Ascending aorta (tissue), 2 donors: Measurements from ENCODE around the gene MDGA2. TPM values are rescaled to one million over a fixed set of nuclear protein-coding genes. Genes with fewer than 3 reads are reported as not detected.

ENCODE experiments used
- DNase-seq, 2 donors: peaks; one replicate each; pipeline ENCODE4 v3.0.0-alpha.2; 2019; ENCODE audit warnings: low spot score in 2 of 2
- H3K27ac ChIP-seq, 2 donors: fragments of 200-600 bp; sonication (generic); one replicate each; pipeline ENCODE4 v1.5.1; 2016 to 2017; ENCODE audit warnings: mild to moderate bottlenecking in 1 of 2
- H3K27me3 ChIP-seq: fragments of 200-600 bp; sonication (generic); one replicate; pipeline ENCODE4 v1.5.1; 2017
- H3K36me3 ChIP-seq, 2 donors: fragments of 200-600 bp; sonication (generic); one replicate each; pipeline ENCODE4 v1.5.1; 2016
- H3K4me1 ChIP-seq, 2 donors: fragments of 200-600 bp; sonication (generic); one replicate each; pipeline ENCODE4 v1.5.1; 2016 to 2017; ENCODE audit warnings: mild to moderate bottlenecking in 1 of 2
- H3K4me3 ChIP-seq, 2 donors: fragments of 200-600 bp; sonication (generic); one replicate each; pipeline ENCODE4 v1.5.1; 2016 to 2017; ENCODE audit warnings: mild to moderate bottlenecking in 1 of 2
- H3K9me3 ChIP-seq, 2 donors: fragments of 200-600 bp; sonication (generic); one replicate each; pipeline ENCODE4 v1.5.1; 2016
- intact Hi-C: fragments of 100-400 bp; cut with DNase I; formaldehyde crosslinking; loops from one replicate; pipeline ENCODE4 v1.15.1; 2023
- total RNA-seq: library from RNA; depleted of rRNA; stranded (reverse); fragments of >200 nt; gene quantifications from one replicate; pipeline ENCODE4 v1.1.0, GENCODE V29; 2016
- TF ChIP-seq, protein P1 (sequence below), 3 experiments: fragments of 200-600 bp in 2 of 3; fragments of 450-650 bp in 1 of 3; sonication (generic) in 2 of 3; IDR thresholded peaks; one replicate each; pipeline ENCODE4 v1.5.1; 2016 to 2019; ENCODE audit warnings: antibody characterized with exemption in 3 of 3, mild to moderate bottlenecking in 1 of 3, moderate library complexity in 1 of 3

Gene MDGA2
- total RNA-seq, 1 donor from 2014 or later = not detected

GRCh38 chr14:47345016-47345415 is 330.4 kb downstream of the MDGA2 start:
- TF ChIP-seq, protein P1, sequence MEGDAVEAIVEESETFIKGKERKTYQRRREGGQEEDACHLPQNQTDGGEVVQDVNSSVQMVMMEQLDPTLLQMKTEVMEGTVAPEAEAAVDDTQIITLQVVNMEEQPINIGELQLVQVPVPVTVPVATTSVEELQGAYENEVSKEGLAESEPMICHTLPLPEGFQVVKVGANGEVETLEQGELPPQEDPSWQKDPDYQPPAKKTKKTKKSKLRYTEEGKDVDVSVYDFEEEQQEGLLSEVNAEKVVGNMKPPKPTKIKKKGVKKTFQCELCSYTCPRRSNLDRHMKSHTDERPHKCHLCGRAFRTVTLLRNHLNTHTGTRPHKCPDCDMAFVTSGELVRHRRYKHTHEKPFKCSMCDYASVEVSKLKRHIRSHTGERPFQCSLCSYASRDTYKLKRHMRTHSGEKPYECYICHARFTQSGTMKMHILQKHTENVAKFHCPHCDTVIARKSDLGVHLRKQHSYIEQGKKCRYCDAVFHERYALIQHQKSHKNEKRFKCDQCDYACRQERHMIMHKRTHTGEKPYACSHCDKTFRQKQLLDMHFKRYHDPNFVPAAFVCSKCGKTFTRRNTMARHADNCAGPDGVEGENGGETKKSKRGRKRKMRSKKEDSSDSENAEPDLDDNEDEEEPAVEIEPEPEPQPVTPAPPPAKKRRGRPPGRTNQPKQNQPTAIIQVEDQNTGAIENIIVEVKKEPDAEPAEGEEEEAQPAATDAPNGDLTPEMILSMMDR (IDR thresholded peaks at IDR 0.05) = no peak
- DNase-seq = no peak
- Histone ChIP-seq H3K36me3 (no peaks in the 10 kb centered on the region), H3K27me3 (no peaks in the 10 kb centered on the region), H3K4me1 (no peaks in the 10 kb centered on the region), H3K9me3 (no peaks in the 10 kb centered on the region), H3K4me3 (no peak overlapping the region), H3K27ac (no peak overlapping the region)
- intact Hi-C loops = no loop called here

DNA sequence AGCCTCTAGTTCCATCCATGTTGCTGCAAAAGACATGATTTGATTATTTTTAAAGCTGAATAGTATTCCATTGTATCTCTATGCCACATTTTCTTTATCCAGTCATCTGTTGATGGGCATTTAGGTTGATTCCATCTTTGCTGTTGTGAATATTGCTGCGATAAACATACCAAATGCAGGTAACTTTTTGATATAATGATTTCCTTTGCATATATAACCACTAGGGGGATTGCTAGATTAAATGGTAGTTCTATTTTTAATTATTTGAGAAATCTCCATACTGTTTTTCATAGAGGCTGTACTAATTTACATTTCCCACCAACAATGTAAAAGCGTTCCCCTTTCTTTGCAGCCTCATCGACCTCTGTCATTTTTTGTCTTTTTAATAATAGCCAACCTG is 342.5 kb downstream of the MDGA2 start:
- TF ChIP-seq, protein P1 (IDR thresholded peaks at IDR 0.05) = no peak
- H3K4me1 ChIP-seq = no peaks in the 10 kb centered on the region
- intact Hi-C loops = no loop called here
- H3K9me3 ChIP-seq = no peaks in the 10 kb centered on the region
- H3K4me3 ChIP-seq = no peak overlapping the region
- H3K27ac ChIP-seq = no peak overlapping the region
- no peak for DNase-seq
- no peaks in the 10 kb centered on the region for H3K36me3 ChIP-seq
- no peaks in the 10 kb centered on the region for H3K27me3 ChIP-seq

GRCh38 chr14:47332106-47332505 is 343.3 kb downstream of the MDGA2 start:
- intact Hi-C loops = no loop called here
- H3K9me3 ChIP-seq = no peaks in the 10 kb centered on the region
- H3K4me3 ChIP-seq = no peak overlapping the region
- DNase-seq = no peak
- no peaks in the 10 kb centered on the region for H3K36me3 ChIP-seq
- TF ChIP-seq, protein P1 (IDR thresholded peaks at IDR 0.05) = no peak
- no peaks in the 10 kb centered on the region for H3K4me1 ChIP-seq
- no peak overlapping the region for H3K27ac ChIP-seq
- H3K27me3 ChIP-seq = no peaks in the 10 kb centered on the region

DNA sequence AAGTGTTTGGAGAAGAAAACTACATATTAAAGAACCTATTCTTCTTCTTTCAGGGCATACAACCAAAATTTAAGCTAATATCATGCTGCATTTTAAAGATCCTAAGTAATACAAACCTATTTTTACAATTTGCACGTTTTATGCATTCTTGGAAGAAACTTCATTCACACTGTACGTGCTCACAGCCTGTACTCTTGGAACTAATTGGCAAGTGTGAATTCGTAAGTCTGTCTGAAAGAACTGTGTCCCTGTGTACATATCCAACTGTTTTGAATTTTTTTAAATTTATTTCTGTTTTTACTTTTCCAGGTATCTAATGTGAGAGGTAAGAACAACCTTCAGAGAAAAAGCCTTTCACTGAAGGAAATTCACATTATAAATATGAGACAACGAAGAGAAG is 347.0 kb downstream of the MDGA2 start:
- no peak overlapping the region for H3K4me3 ChIP-seq
- H3K36me3 ChIP-seq = no peaks in the 10 kb centered on the region
- intact Hi-C loops = no loop called here
- TF ChIP-seq, protein P1 (IDR thresholded peaks at IDR 0.05) = no peak
- no peaks in the 10 kb centered on the region for H3K9me3 ChIP-seq
- H3K27me3 ChIP-seq = no peaks in the 10 kb centered on the region
- H3K27ac ChIP-seq = no peak overlapping the region
- no peak for DNase-seq
- no peaks in the 10 kb centered on the region for H3K4me1 ChIP-seq

DNA sequence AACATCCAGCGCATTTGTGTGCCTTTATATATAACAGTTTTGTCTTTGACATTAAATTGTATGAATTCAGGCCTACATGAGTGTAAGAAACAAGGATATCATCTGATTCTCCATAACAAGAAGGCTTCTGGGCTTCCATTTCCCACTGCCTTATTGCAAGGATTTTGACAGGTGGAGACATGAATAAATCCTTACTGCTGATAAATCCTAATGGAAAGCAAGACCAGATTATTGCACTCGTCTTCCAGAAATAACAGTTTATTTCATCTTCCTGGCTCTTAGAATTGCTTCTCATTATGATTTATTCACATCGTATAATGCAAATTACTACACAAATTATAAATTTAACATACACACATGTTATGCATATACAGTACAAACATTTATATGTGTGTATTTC is 348.1 kb downstream of the MDGA2 start:
- H3K27ac ChIP-seq = no peak overlapping the region
- TF ChIP-seq, protein P1 (IDR thresholded peaks at IDR 0.05) = no peak
- no peak for DNase-seq
- intact Hi-C loops = no loop called here
- no peaks in the 10 kb centered on the region for H3K36me3 ChIP-seq
- H3K4me3 ChIP-seq = no peak overlapping the region
- H3K27me3 ChIP-seq = no peaks in the 10 kb centered on the region
- no peaks in the 10 kb centered on the region for H3K9me3 ChIP-seq
- H3K4me1 ChIP-seq = no peaks in the 10 kb centered on the region

DNA sequence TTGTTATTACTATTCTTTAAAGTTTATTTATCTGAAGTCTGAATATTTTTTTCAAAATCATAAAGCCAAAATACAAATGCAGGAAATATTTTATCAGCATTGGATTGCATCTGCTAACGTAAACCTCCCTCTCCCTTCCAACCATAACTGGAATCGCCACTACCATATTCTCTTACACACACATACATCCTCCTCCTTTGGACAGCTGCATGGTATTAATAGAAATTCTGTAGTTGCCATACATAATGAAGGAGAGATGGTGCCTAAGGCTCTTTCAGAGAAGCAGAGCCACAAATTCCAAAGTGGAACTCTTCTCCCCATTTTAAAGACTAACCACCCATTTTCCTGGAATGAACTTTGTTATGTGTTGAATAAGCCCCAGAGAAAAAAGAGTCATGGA is 352.7 kb downstream of the MDGA2 start:
- intact Hi-C loops = no loop called here
- Histone ChIP-seq H3K4me3 (no peak overlapping the region), H3K4me1 (no peaks in the 10 kb centered on the region), H3K27ac (no peak overlapping the region), H3K27me3 (no peaks in the 10 kb centered on the region), H3K36me3 (no peaks in the 10 kb centered on the region), H3K9me3 (no peaks in the 10 kb centered on the region)
- TF ChIP-seq, protein P1 (IDR thresholded peaks at IDR 0.05) = no peak
- no peak for DNase-seq
